Adrenal gland (tissue), 12 donors: ENCODE results near the gene SPDYE4. TPM values are rescaled to one million over a fixed set of nuclear protein-coding genes. Genes with fewer than 3 reads are reported as not detected.

ENCODE experiments used
- DNase-seq, 7 donors: peaks; one replicate each; pipeline ENCODE4 v3.0.0-alpha.2; 2019 to 2020
- H3K27ac ChIP-seq, 5 donors: fragments of 200-600 bp; sonication (generic) in 4 of 5; 1 replicate in 3 of 5; 2 replicates in 2 of 5; pipeline versions ENCODE4 v1.5.1 to v1.8.0; 2016 to 2020; ENCODE audit warnings: mild to moderate bottlenecking in 1 of 5
- H3K27me3 ChIP-seq: fragments of 200-600 bp; 2 replicates; pipeline ENCODE4 v1.8.0; 2021
- H3K36me3 ChIP-seq, 2 donors: fragments of 200-600 bp; replicated peaks in 1 of 2; 1 replicate in 1 of 2; 2 replicates in 1 of 2; pipeline versions ENCODE4 v1.5.1 to v1.8.0; 2018 to 2022
- H3K4me1 ChIP-seq, 2 donors: fragments of 200-600 bp; replicated peaks in 1 of 2; 1 replicate in 1 of 2; 2 replicates in 1 of 2; pipeline versions ENCODE4 v1.5.1 to v1.8.0; 2018 to 2021
- H3K4me3 ChIP-seq, 4 donors: fragments of 200-600 bp; sonication (generic) in 3 of 4; one replicate each; pipeline ENCODE4 v1.5.1; 2016 to 2018
- H3K9me3 ChIP-seq, 3 donors: fragments of 200-600 bp; sonication (generic) in 1 of 3; replicated peaks in 1 of 3; 1 replicate in 2 of 3; 2 replicates in 1 of 3; pipeline versions ENCODE4 v1.5.1 to v1.8.0; 2016 to 2021
- CTCF ChIP-seq, 6 experiments: fragments of 450-650 bp in 4 of 6; fragments of 200-600 bp in 2 of 6; sonication (generic) in 1 of 6; IDR thresholded peaks; 1 replicate in 5 of 6; 2 replicates in 1 of 6; pipeline versions ENCODE4 v1.5.1 to v1.8.0; 2016 to 2021; ENCODE audit warnings: antibody characterized with exemption in 6 of 6, mild to moderate bottlenecking in 2 of 6, moderate library complexity in 1 of 6
- POLR2A ChIP-seq, 2 donors: fragments of 450-650 bp; IDR thresholded peaks; one replicate each; pipeline ENCODE4 v1.6.1; 2017; ENCODE audit warnings: antibody characterized with exemption in 2 of 2, mild to moderate bottlenecking in 2 of 2, moderate library complexity in 1 of 2
- WGBS, 4 donors: extraction: QIAGEN DNeasy Blood & Tissue Kit in 2 of 4; methylation state at CpG; one replicate each; pipeline versions ENCODE4 v1.1.5 to v1.1.7; 2013 to 2017; 5-methylcytosine and 5-hydroxymethylcytosine counted together
- intact Hi-C, 2 donors: fragments of 100-400 bp; cut with DNase I; formaldehyde crosslinking; loops; one replicate each; pipeline versions ENCODE4 v1.14.1 to v1.15.0; 2022 to 2023
- polyA plus RNA-seq, 3 donors: library from polyadenylated mRNA; stranded (reverse); fragments of 200-250 nt in 2 of 3; fragments of 350-450 nt in 1 of 3; fragmentation: Illumina TruSeq in 1 of 3; extraction: RNeasy Lipid Tissue Mini Kit (QIAGEN cat#74804) in 1 of 3; gene quantifications; one replicate each; pipeline ENCODE4 v1.2.3, GENCODE V29; 2013 to 2014
- total RNA-seq, 9 donors: library from RNA; depleted of rRNA in 4 of 9; stranded (reverse); fragments of >200 nt in 4 of 9; fragments of 120-200 nt in 1 of 9; fragmentation: NEBNext Ultra II Directional in 1 of 9; extraction: Animal tissue kit (Norgen Biotek cat#: 25700) in 1 of 9; gene quantifications; one replicate each; pipeline versions ENCODE4 v1.1.0 to v1.2.4, GENCODE V29; 2013 to 2023
- donor health status: healthy with polysubstance abuse.
- donor health status: Bipolar disorder and iron deficiency.
- donor health status: DM: yes; HTN: yes; CAD: no.
- donor health status: DM: no; HTN: no; CAD: no.
- donor health status: DM: no; HTN: no; CAD: no.
- donor health status: DM: yes; HTN: yes; CAD: no.

The SPDYE4 gene
- total and polyA plus RNA-seq, 12 donors: not detected

- Histone ChIP-seq H3K9me3 (no peaks in the 10 kb centered on the region), H3K4me1 (no peaks in the 10 kb centered on the region), H3K4me3 (no peak overlapping the region), H3K27me3 (no peaks in the 10 kb centered on the region), H3K36me3 (no peaks in the 10 kb centered on the region), H3K27ac (no peak overlapping the region)
- TF ChIP-seq CTCF (IDR thresholded peaks at IDR 0.05) (no peak), POLR2A (IDR thresholded peaks at IDR 0.05) (no peak)
- no peak for DNase-seq
- WGBS, 4 donors: 82 to 94% (median 86%) methylated on average over 5 of the region's 5 CpGs
- intact Hi-C loops: no loop called here
These were observed 44.5 kb downstream of the SPDYE4 start for GRCh38 chr17:8713878-8714277.

GRCh38 chr17:8713315-8713714, 45.0 kb downstream of the SPDYE4 start:
- no peaks in the 10 kb centered on the region for H3K9me3 ChIP-seq
- H3K27me3 ChIP-seq: no peaks in the 10 kb centered on the region
- TF ChIP-seq CTCF (IDR thresholded peaks at IDR 0.05) (no peak), POLR2A (IDR thresholded peaks at IDR 0.05) (no peak)
- intact Hi-C loops: no loop called here
- DNase-seq: no peak
- peaks cover 0 to 1% of the 10 kb centered on the region in 2 donors for H3K4me1 ChIP-seq
- H3K4me3 ChIP-seq: no peak overlapping the region
- H3K36me3 ChIP-seq: no peaks in the 10 kb centered on the region
- 60 to 67% (median 62%) methylated on average over 3 of the region's 3 CpGs for WGBS, 4 donors
- no peak overlapping the region for H3K27ac ChIP-seq

- H3K9me3 ChIP-seq: no peaks in the 10 kb centered on the region
- no peaks in the 10 kb centered on the region for H3K36me3 ChIP-seq
- H3K27ac ChIP-seq: no peak overlapping the region
- H3K27me3 ChIP-seq: no peaks in the 10 kb centered on the region
- DNase-seq: no peak
- TF ChIP-seq POLR2A (IDR thresholded peaks at IDR 0.05): no peak
- TF ChIP-seq CTCF (IDR thresholded peaks at IDR 0.05): no peak
- intact Hi-C loops: no loop called here
- H3K4me3 ChIP-seq: no peak overlapping the region
- H3K4me1 ChIP-seq: peaks cover 0 to 7% of the 10 kb centered on the region in 2 donors
These were observed 45.6 kb downstream of the SPDYE4 start for GRCh38 chr17:8712698-8713097.

GRCh38 chr17:8711291-8711690, 47.1 kb downstream of the SPDYE4 start:
- DNase-seq: no peak
- Histone ChIP-seq H3K36me3 (no peaks in the 10 kb centered on the region), H3K4me1 (peaks cover 0 to 9% of the 10 kb centered on the region in 2 donors), H3K27ac (no peak overlapping the region), H3K9me3 (no peaks in the 10 kb centered on the region), H3K4me3 (no peak overlapping the region), H3K27me3 (no peaks in the 10 kb centered on the region)
- 82 to 94% (median 83%) methylated on average over 5 of the region's 5 CpGs for WGBS, 4 donors
- intact Hi-C loops: no loop called here
- TF ChIP-seq CTCF (IDR thresholded peaks at IDR 0.05) (no peak), POLR2A (IDR thresholded peaks at IDR 0.05) (no peak)
